Breast epithelium (tissue), 3 donors: Measurements from ENCODE around the gene PCDH9.

Experiments used
- POLR2A ChIP-seq: fragments of 450-650 bp; IDR thresholded peaks from one replicate; pipeline ENCODE4 v1.6.1; 2016; ENCODE audit warnings: antibody characterized with exemption, mild to moderate bottlenecking, moderate library complexity
- POLR2AphosphoS5 ChIP-seq, 3 donors: sonication (generic); formaldehyde crosslinking; IDR thresholded peaks; one replicate each; pipeline ENCODE4 v1.6.1; 2017; ENCODE audit warnings: antibody characterized with exemption in 3 of 3
- TF ChIP-seq, protein P1 (sequence below), 3 donors: fragments of 450-650 bp; IDR thresholded peaks; one replicate each; pipeline ENCODE4 v1.5.1; 2016 to 2017; ENCODE audit warnings: antibody characterized with exemption in 3 of 3, mild to moderate bottlenecking in 3 of 3, moderate library complexity in 3 of 3

DNA sequence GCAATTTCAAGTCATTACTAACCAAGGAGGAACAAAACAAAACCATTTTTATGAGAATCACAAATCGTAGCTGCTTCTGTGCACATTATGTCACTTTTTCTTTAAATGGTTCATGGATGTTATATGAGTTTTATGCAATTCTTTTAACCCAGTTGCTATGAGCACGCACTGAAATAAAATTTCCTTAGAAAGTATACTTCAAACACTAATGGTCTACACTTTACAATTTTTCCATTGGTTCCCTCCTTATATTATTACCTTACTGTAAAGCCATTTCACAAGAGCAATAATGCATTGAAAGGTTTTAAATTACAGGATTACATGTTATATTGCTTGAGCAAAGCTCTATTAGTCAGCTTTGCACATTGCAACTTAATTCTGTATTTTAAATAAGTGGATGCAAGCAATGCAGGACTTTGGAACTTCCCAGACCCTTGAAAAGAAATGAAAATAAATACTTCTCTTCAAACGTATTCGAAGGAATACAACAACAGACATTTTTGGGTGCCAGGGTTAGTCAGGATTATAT, 318.7 kb downstream of the PCDH9 start:
- TF ChIP-seq POLR2AphosphoS5 (IDR thresholded peaks at IDR 0.05) = no peak
- TF ChIP-seq, protein P1, sequence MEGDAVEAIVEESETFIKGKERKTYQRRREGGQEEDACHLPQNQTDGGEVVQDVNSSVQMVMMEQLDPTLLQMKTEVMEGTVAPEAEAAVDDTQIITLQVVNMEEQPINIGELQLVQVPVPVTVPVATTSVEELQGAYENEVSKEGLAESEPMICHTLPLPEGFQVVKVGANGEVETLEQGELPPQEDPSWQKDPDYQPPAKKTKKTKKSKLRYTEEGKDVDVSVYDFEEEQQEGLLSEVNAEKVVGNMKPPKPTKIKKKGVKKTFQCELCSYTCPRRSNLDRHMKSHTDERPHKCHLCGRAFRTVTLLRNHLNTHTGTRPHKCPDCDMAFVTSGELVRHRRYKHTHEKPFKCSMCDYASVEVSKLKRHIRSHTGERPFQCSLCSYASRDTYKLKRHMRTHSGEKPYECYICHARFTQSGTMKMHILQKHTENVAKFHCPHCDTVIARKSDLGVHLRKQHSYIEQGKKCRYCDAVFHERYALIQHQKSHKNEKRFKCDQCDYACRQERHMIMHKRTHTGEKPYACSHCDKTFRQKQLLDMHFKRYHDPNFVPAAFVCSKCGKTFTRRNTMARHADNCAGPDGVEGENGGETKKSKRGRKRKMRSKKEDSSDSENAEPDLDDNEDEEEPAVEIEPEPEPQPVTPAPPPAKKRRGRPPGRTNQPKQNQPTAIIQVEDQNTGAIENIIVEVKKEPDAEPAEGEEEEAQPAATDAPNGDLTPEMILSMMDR (IDR thresholded peaks at IDR 0.05) = no peak
- no peak for TF ChIP-seq POLR2A
